ENCODE measurements around the gene RSBN1L.

The RSBN1L gene

DNA sequence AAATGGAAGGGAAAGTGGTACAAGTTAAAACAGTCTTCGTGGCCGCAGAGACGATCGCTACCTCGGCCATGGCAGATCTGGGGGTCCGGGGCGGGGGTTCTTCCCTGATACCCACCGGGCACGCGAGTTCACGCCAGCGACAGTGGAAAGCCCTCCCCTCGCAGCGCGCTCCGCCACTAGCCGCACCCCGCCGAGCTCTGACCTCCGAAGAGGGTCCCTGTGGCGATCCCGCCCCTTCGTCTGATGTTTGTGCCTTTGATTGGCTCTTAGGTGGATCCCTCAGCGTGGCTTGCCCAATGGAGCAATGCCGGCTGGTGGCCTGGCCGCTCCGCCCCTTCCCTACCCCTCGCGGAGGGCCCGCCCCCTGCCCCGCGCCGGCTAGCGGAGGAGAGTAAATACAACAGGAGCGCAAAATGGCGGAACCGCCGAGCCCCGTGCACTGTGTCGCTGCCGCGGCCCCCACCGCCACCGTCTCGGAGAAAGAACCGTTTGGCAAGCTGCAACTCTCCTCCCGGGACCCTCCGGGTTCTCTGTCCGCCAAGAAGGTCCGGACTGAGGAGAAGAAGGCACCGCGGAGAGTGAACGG lies at the start of gene RSBN1L:
Gene RSBN1L, plus strand, starts transcription at position 403 of the 586 bp plus-strand sequence. Its CDS starts 11 bp downstream, at position 414.
- no peaks in the 10 kb centered on the region for H3K9me2 ChIP-seq (replicated peaks; ENCODE audit: low read depth, low read length)
- H3K9me3 ChIP-seq (ENCODE audit: insufficient read depth, low read depth, low read length), result no peaks in the 10 kb centered on the region
- peaks cover 38% of the 10 kb centered on the region for H3K4me1 ChIP-seq (ENCODE audit: insufficient read depth, low read length, poor library complexity, severe bottlenecking)
- peak within 1 kb of the TSS; percentile 90 for H3K9ac ChIP-seq (ENCODE audit: low read depth, low read length, poor library complexity, severe bottlenecking)
- H2AFZ ChIP-seq (ENCODE audit: low read length), result peak within 1 kb of the TSS; percentile 98
- peaks cover 55% of the 10 kb centered on the region for H3K79me2 ChIP-seq (ENCODE audit: insufficient read depth, low read length)
- H3K27me3 ChIP-seq (ENCODE audit: insufficient read depth, low read length, poor library complexity, severe bottlenecking), result no peaks in the 10 kb centered on the region
- H3K36me3 ChIP-seq (ENCODE audit: insufficient read depth, low read length), result no peaks in the 10 kb centered on the region
- H3F3A ChIP-seq (ENCODE audit: low read depth), result no peaks in the 10 kb centered on the region
- no peak for TF ChIP-seq EZH2phosphoT487 (IDR thresholded peaks at IDR 0.05; ENCODE audit: borderline replicate concordance)
- TF ChIP-seq, protein P1, sequence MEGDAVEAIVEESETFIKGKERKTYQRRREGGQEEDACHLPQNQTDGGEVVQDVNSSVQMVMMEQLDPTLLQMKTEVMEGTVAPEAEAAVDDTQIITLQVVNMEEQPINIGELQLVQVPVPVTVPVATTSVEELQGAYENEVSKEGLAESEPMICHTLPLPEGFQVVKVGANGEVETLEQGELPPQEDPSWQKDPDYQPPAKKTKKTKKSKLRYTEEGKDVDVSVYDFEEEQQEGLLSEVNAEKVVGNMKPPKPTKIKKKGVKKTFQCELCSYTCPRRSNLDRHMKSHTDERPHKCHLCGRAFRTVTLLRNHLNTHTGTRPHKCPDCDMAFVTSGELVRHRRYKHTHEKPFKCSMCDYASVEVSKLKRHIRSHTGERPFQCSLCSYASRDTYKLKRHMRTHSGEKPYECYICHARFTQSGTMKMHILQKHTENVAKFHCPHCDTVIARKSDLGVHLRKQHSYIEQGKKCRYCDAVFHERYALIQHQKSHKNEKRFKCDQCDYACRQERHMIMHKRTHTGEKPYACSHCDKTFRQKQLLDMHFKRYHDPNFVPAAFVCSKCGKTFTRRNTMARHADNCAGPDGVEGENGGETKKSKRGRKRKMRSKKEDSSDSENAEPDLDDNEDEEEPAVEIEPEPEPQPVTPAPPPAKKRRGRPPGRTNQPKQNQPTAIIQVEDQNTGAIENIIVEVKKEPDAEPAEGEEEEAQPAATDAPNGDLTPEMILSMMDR (conservative IDR thresholded peaks at IDR 0.05; ENCODE audit: low read length), result peak; percentile 35; the same call in 1 of the 2 replicates
- peak within 1 kb of the TSS; percentile 94 for H3K4me2 ChIP-seq (ENCODE audit: low read depth, low read length, poor library complexity, severe bottlenecking)
- peaks cover 42% of the 10 kb centered on the region for H4K20me1 ChIP-seq (ENCODE audit: insufficient read depth, low read length, poor library complexity, severe bottlenecking)
- H3K4me3 ChIP-seq (ENCODE audit: low read length, poor library complexity, severe bottlenecking), result peak within 1 kb of the TSS; percentile 95

DNA sequence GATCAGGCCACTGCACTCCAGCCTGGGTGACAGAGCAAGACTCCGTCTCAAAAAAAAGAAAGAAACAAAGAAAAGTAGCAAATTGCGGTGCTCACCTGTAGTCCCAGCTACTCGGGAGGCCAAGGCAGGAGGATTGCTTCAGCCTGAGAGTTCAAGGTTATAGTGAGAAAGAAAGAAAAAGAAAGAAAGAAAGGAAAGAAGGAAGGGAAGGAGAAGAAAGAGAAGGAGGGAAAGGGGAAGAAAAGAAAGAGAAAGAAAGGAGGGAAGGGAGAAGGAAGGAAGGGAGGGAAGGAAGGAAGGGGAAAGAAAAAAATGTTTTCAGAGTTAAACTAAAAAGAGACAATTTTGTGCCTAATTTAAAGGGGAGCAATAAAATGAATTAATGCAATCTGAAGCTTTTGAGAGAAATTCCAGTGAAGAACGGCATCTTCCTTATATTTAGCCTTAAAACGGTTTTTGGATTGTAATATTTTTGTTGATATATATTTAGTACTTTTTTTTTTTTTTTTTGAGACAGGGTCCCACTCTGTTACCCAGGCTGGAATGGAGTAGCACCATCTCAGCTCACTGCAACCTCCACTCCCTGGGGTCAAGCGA lies 47.4 kb upstream of the RSBN1L start:
- no peaks in the 10 kb centered on the region for H3K9me3 ChIP-seq (ENCODE audit: insufficient read depth, low read depth, low read length)
- no peak overlapping the region for H3K9ac ChIP-seq (ENCODE audit: low read depth, low read length, poor library complexity, severe bottlenecking)
- no peaks in the 10 kb centered on the region for H3F3A ChIP-seq (ENCODE audit: low read depth)
- TF ChIP-seq, protein P1 (conservative IDR thresholded peaks at IDR 0.05; ENCODE audit: low read length), result no peak
- no peak for TF ChIP-seq EZH2phosphoT487 (IDR thresholded peaks at IDR 0.05; ENCODE audit: borderline replicate concordance)
- peaks cover 6% of the 10 kb centered on the region for H3K4me1 ChIP-seq (ENCODE audit: insufficient read depth, low read length, poor library complexity, severe bottlenecking)
- H4K20me1 ChIP-seq (ENCODE audit: insufficient read depth, low read length, poor library complexity, severe bottlenecking), result no peaks in the 10 kb centered on the region
- no peak overlapping the region for H2AFZ ChIP-seq (ENCODE audit: low read length)
- H3K4me3 ChIP-seq (ENCODE audit: low read length, poor library complexity, severe bottlenecking), result no peak overlapping the region
- H3K9me2 ChIP-seq (replicated peaks; ENCODE audit: low read depth, low read length), result no peaks in the 10 kb centered on the region
- no peaks in the 10 kb centered on the region for H3K27me3 ChIP-seq (ENCODE audit: insufficient read depth, low read length, poor library complexity, severe bottlenecking)
- H3K79me2 ChIP-seq (ENCODE audit: insufficient read depth, low read length), result no peaks in the 10 kb centered on the region
- no peaks in the 10 kb centered on the region for H3K36me3 ChIP-seq (ENCODE audit: insufficient read depth, low read length)
- H3K4me2 ChIP-seq (ENCODE audit: low read depth, low read length, poor library complexity, severe bottlenecking), result no peak overlapping the region

DNA sequence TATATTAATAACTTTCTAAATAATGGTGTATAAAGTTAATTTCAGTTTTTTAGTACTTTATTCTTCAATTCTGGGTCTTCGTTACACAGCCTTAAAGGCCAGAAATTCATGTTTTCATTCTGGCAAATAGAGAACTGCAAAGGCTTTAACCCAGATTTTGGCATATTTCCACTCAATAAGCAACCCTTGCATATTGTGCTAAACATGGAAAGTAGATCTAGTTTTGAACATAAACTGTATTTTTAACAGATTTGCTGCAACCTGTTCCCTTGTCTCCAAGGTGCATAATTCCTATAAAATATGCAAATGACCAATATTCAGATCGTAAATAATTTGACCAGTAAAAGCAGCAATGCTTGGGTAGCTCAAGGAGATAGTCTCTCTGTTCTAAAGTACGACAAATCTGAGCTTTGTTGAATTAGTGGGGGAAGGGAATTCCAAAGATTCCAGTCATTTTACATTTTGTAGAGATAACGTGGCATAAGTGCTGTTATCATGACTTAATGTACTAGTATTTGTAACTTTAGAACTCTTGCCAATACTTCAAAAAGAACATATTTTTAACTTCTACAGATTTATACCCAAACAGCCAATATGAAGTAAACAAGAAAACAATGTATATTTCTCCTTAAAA lies 46.4 kb upstream of the RSBN1L start:
- H3K79me2 ChIP-seq (ENCODE audit: insufficient read depth, low read length), result no peaks in the 10 kb centered on the region
- no peak overlapping the region for H3K9ac ChIP-seq (ENCODE audit: low read depth, low read length, poor library complexity, severe bottlenecking)
- no peak overlapping the region for H2AFZ ChIP-seq (ENCODE audit: low read length)
- TF ChIP-seq EZH2phosphoT487 (IDR thresholded peaks at IDR 0.05; ENCODE audit: borderline replicate concordance), result no peak
- TF ChIP-seq, protein P1 (conservative IDR thresholded peaks at IDR 0.05; ENCODE audit: low read length), result no peak
- no peaks in the 10 kb centered on the region for H3K9me2 ChIP-seq (replicated peaks; ENCODE audit: low read depth, low read length)
- H3K4me2 ChIP-seq (ENCODE audit: low read depth, low read length, poor library complexity, severe bottlenecking), result no peak overlapping the region
- peaks cover 4% of the 10 kb centered on the region for H3K4me1 ChIP-seq (ENCODE audit: insufficient read depth, low read length, poor library complexity, severe bottlenecking)
- no peaks in the 10 kb centered on the region for H3F3A ChIP-seq (ENCODE audit: low read depth)
- H3K36me3 ChIP-seq (ENCODE audit: insufficient read depth, low read length), result no peaks in the 10 kb centered on the region
- H3K9me3 ChIP-seq (ENCODE audit: insufficient read depth, low read depth, low read length), result no peaks in the 10 kb centered on the region
- no peak overlapping the region for H3K4me3 ChIP-seq (ENCODE audit: low read length, poor library complexity, severe bottlenecking)
- H3K27me3 ChIP-seq (ENCODE audit: insufficient read depth, low read length, poor library complexity, severe bottlenecking), result no peaks in the 10 kb centered on the region
- no peaks in the 10 kb centered on the region for H4K20me1 ChIP-seq (ENCODE audit: insufficient read depth, low read length, poor library complexity, severe bottlenecking)
